ENCODE data around the gene TTC7B.

The TTC7B gene

DNA sequence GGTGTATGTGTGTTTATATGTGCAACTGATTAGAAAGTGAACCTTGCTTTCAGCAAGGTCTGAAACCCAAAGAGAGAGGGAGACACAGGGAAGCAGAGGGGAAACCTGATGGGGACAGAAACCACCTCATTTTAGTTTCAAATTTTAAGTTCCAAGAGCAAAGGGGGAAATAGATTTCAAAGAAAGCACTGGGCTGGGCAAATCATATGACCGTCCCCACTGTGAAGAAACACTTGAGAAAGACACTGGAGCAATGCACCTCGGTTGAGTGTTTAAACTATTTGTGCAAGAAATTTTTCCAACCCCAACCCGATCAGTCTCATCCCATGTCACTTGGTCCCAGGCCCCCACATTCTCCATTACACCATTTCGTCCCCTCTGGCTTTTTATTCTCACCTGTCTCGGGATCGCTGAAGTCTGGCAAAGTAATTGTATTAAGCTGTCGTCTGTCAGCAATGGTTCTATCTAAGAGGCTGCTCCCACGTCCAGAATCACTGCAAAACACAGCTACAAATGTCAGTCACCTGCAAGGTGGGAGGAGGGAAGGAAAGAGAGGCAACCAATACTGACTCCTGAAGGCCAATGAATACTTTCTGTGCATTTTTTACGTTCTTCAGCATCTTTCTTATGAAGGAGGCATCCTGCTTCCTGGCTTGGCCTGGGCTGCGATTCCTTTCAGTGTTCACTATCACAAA is 205.7 kb downstream of the TTC7B start:
- Histone ChIP-seq H3K36me3 (ENCODE audit: insufficient read depth, low read length) (peaks cover 3% of the 10 kb centered on the region), H3K4me1 (ENCODE audit: insufficient read depth, low read length) (peaks cover 9% of the 10 kb centered on the region), H3K27me3 (ENCODE audit: insufficient read depth, low read length) (no peaks in the 10 kb centered on the region), H2AFZ (ENCODE audit: low read depth, low read length) (no peak overlapping the region), H3K4me3 (ENCODE audit: low read length) (no peak overlapping the region), H3K9me3 (ENCODE audit: low read length) (no peaks in the 10 kb centered on the region)

DNA sequence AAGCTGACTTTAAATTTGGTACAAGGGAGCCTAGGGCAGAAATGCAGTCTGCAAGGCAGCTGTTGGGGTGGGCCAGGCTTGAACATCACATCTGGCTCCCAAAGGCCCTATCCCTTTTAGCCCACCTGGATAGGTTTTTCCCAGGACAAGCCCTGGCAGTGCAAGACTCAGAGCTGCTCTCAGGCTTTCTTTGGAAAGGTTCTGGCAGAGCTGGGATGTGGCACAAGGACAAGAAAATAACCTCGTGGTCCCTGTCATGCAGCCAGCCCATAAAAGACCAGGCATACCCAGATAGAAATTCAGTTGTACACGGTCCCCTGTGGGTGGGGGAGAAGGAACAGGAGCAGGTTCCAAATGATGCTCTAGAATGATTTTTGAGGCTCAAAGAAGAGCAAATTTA is 206.9 kb downstream of the TTC7B start:
- no peaks in the 10 kb centered on the region for H3K9me3 ChIP-seq (ENCODE audit: low read length)
- no peak overlapping the region for H3K4me3 ChIP-seq (ENCODE audit: low read length)
- no peaks in the 10 kb centered on the region for H3K27me3 ChIP-seq (ENCODE audit: insufficient read depth, low read length)
- H3K4me1 ChIP-seq (ENCODE audit: insufficient read depth, low read length): peaks cover 12% of the 10 kb centered on the region
- H2AFZ ChIP-seq (ENCODE audit: low read depth, low read length): no peak overlapping the region
- peaks cover 3% of the 10 kb centered on the region for H3K36me3 ChIP-seq (ENCODE audit: insufficient read depth, low read length)

- Histone ChIP-seq H3K4me1 (ENCODE audit: insufficient read depth, low read length) (peaks cover 17% of the 10 kb centered on the region), H3K36me3 (ENCODE audit: insufficient read depth, low read length) (peaks cover 3% of the 10 kb centered on the region), H3K4me3 (ENCODE audit: low read length) (no peak overlapping the region), H3K27me3 (ENCODE audit: insufficient read depth, low read length) (no peaks in the 10 kb centered on the region), H2AFZ (ENCODE audit: low read depth, low read length) (no peak overlapping the region), H3K9me3 (ENCODE audit: low read length) (no peaks in the 10 kb centered on the region)
These were observed 207.3 kb downstream of the TTC7B start for GRCh38 chr14:90608929-90609341.

DNA sequence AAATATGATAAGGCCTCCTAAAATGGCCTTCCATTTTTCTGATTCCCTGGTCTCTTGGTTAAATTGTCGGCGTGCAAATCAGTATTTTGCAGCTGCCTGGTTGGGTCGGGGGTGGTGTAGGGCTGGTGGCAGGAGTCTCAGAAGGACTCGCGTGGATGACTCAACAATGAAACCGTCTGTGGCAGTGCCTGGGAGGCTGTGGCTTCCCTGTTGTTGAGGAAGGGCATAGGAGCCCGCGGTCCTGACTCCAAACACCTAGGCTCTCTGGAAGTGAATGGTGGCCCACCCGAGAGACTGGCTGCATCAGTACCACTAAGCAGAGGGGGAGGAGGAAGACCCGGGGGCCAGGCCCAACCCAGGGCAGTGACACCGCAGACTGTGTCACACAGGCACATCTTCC is 207.9 kb downstream of the TTC7B start:
- Histone ChIP-seq H3K9me3 (ENCODE audit: low read length) (no peaks in the 10 kb centered on the region), H3K4me1 (ENCODE audit: insufficient read depth, low read length) (peaks cover 23% of the 10 kb centered on the region), H2AFZ (ENCODE audit: low read depth, low read length) (no peak overlapping the region), H3K4me3 (ENCODE audit: low read length) (no peak overlapping the region), H3K27me3 (ENCODE audit: insufficient read depth, low read length) (no peaks in the 10 kb centered on the region), H3K36me3 (ENCODE audit: insufficient read depth, low read length) (peaks cover 3% of the 10 kb centered on the region)

DNA sequence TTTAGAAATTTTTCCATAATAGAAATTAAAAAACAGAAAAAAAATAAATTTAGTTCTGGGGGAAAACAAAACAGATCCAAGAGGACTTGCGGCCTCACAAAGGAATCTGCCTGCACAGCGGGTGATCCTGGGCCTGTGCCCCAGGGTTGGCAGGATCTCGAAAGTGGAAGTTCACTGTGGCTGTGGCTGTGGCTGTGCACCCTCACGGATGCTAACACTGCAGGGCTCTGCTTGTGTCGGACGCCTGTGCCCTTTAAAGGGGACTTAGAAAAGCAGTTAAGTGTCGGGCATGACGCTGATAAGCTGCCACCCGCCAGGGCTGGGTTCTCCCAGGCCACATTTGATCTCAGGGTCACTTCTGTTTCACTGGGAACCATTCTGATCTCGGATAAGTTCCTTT is 209.1 kb downstream of the TTC7B start:
- no peaks in the 10 kb centered on the region for H3K27me3 ChIP-seq (ENCODE audit: insufficient read depth, low read length)

DNA sequence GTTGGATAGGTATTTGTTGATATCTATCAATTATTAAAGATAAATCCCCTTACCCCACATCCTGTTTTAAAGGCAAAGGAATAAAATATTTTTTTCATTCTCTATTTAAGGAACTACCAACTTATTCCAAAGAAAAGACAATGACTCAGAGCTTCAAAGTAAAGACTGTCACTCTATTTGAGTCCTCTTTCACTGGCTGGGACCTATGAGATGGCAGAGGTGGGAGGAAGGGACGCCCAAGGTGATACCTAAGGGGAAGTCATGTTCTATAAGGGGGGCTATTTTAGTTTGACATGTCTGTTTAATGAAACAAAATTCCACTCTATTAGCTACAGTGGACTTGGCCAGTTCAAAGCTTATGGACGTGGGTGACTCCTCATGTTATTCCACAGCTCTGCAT is 209.8 kb downstream of the TTC7B start:
- peaks cover 3% of the 10 kb centered on the region for H3K36me3 ChIP-seq (ENCODE audit: insufficient read depth, low read length)
- H2AFZ ChIP-seq (ENCODE audit: low read depth, low read length): no peak overlapping the region
- peaks cover 26% of the 10 kb centered on the region for H3K4me1 ChIP-seq (ENCODE audit: insufficient read depth, low read length)
- H3K4me3 ChIP-seq (ENCODE audit: low read length): no peak overlapping the region
- H3K9me3 ChIP-seq (ENCODE audit: low read length): no peaks in the 10 kb centered on the region
- H3K27me3 ChIP-seq (ENCODE audit: insufficient read depth, low read length): no peaks in the 10 kb centered on the region

More for the DNA sequence above, 209.1 kb downstream of the TTC7B start:
- H3K36me3 ChIP-seq (ENCODE audit: insufficient read depth, low read length): peaks cover 3% of the 10 kb centered on the region
- H3K4me3 ChIP-seq (ENCODE audit: low read length): no peak overlapping the region
- H3K9me3 ChIP-seq (ENCODE audit: low read length): no peaks in the 10 kb centered on the region
- H3K4me1 ChIP-seq (ENCODE audit: insufficient read depth, low read length): peaks cover 26% of the 10 kb centered on the region
- no peak overlapping the region for H2AFZ ChIP-seq (ENCODE audit: low read depth, low read length)

GRCh38 chr14:90605430-90605829 is 210.8 kb downstream of the TTC7B start:
- H3K4me3 ChIP-seq (ENCODE audit: low read length): no peak overlapping the region
- H3K9me3 ChIP-seq (ENCODE audit: low read length): no peaks in the 10 kb centered on the region
- peaks cover 26% of the 10 kb centered on the region for H3K4me1 ChIP-seq (ENCODE audit: insufficient read depth, low read length)
- H2AFZ ChIP-seq (ENCODE audit: low read depth, low read length): no peak overlapping the region
- H3K36me3 ChIP-seq (ENCODE audit: insufficient read depth, low read length): peaks cover 3% of the 10 kb centered on the region
- H3K27me3 ChIP-seq (ENCODE audit: insufficient read depth, low read length): no peaks in the 10 kb centered on the region

DNA sequence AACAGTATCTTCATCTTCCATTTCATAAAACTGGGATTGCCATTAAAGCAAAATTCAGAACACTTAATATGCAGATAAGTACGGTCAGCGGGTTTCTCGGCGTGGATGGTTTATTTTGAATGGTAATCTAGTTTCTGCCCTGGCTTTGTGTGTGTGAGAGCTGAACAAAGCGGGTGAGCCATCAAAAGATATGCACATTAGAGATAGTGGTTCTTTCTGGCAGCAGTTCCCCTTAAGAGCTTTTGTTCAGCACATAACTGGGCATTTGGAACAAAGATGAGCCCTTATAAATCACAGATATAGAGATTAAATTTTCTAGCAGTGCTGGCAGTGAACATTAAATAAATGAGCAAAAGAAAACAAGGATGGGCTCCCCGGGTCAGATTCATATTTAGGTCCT is 211.9 kb downstream of the TTC7B start:
- Histone ChIP-seq H3K4me3 (ENCODE audit: low read length) (no peak overlapping the region), H3K36me3 (ENCODE audit: insufficient read depth, low read length) (no peaks in the 10 kb centered on the region), H3K4me1 (ENCODE audit: insufficient read depth, low read length) (peaks cover 35% of the 10 kb centered on the region), H2AFZ (ENCODE audit: low read depth, low read length) (no peak overlapping the region), H3K9me3 (ENCODE audit: low read length) (no peaks in the 10 kb centered on the region), H3K27me3 (ENCODE audit: insufficient read depth, low read length) (no peaks in the 10 kb centered on the region)

DNA sequence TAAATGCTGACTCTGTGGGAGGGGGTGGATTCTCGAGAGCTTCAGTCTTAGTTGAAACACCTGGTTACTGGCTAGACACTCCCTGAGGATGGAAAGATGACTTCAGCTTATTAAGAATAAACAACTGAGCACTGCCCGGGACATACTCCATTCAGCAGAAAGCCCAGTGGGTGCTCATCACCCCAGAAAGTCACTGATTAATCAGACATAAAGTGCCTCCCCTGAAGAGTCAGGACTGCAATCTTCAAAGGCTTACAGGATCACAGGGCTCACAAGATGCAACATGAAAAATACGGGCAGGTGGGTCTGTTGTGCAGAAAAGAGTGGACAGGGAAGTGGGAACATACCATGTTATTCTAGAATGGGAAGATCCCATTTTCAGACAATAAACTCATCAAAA is 212.4 kb downstream of the TTC7B start:
- Histone ChIP-seq H3K4me1 (ENCODE audit: insufficient read depth, low read length) (peaks cover 37% of the 10 kb centered on the region), H2AFZ (ENCODE audit: low read depth, low read length) (no peak overlapping the region), H3K9me3 (ENCODE audit: low read length) (no peaks in the 10 kb centered on the region), H3K4me3 (ENCODE audit: low read length) (no peak overlapping the region), H3K36me3 (ENCODE audit: insufficient read depth, low read length) (no peaks in the 10 kb centered on the region), H3K27me3 (ENCODE audit: insufficient read depth, low read length) (no peaks in the 10 kb centered on the region)

- Histone ChIP-seq H3K4me3 (ENCODE audit: low read length) (no peak overlapping the region), H2AFZ (ENCODE audit: low read depth, low read length) (no peak overlapping the region), H3K36me3 (ENCODE audit: insufficient read depth, low read length) (no peaks in the 10 kb centered on the region), H3K27me3 (ENCODE audit: insufficient read depth, low read length) (no peaks in the 10 kb centered on the region), H3K9me3 (ENCODE audit: low read length) (no peaks in the 10 kb centered on the region), H3K4me1 (ENCODE audit: insufficient read depth, low read length) (peaks cover 37% of the 10 kb centered on the region)
These were observed 212.9 kb downstream of the TTC7B start for GRCh38 chr14:90603336-90603735.

DNA sequence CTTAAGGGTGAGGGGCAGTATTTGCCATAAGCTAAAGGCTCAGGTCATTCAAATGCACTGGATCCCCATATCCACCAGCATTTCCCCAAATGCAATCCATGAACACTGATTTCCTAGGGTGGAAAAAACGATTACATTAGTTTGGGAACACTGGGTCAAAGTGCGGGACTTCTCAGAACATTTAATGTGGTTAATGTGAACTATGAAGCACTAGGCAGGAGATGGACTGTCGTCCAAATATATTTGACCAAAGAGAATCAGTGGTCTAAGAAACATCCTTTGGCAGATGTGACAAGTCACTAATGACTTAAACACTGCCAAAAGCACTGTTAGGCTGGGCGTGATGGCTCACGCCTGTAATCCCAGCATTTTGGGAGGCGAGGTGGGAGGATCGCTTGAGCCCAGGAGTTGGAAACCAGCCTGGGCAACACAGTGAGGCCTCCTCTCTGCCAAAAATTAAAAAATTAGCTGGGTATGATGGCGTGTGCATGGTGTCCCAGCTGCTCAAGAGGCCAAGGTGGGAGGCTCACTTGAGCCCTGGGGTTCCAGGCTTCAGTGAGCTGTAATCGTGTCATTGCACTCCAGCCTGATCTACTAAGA is 214.0 kb downstream of the TTC7B start:
- Histone ChIP-seq H3K4me1 (ENCODE audit: insufficient read depth, low read length) (peaks cover 37% of the 10 kb centered on the region), H2AFZ (ENCODE audit: low read depth, low read length) (no peak overlapping the region), H3K4me3 (ENCODE audit: low read length) (no peak overlapping the region), H3K27me3 (ENCODE audit: insufficient read depth, low read length) (no peaks in the 10 kb centered on the region), H3K9me3 (ENCODE audit: low read length) (no peaks in the 10 kb centered on the region), H3K36me3 (ENCODE audit: insufficient read depth, low read length) (no peaks in the 10 kb centered on the region)

GRCh38 chr14:90601563-90601962 is 214.7 kb downstream of the TTC7B start:
- Histone ChIP-seq H2AFZ (ENCODE audit: low read depth, low read length) (no peak overlapping the region), H3K9me3 (ENCODE audit: low read length) (no peaks in the 10 kb centered on the region)

GRCh38 chr14:90600619-90601018 is 215.6 kb downstream of the TTC7B start:
- H3K27me3 ChIP-seq (ENCODE audit: insufficient read depth, low read length): no peaks in the 10 kb centered on the region
- no peaks in the 10 kb centered on the region for H3K36me3 ChIP-seq (ENCODE audit: insufficient read depth, low read length)
- no peaks in the 10 kb centered on the region for H3K9me3 ChIP-seq (ENCODE audit: low read length)
- peaks cover 37% of the 10 kb centered on the region for H3K4me1 ChIP-seq (ENCODE audit: insufficient read depth, low read length)
- H2AFZ ChIP-seq (ENCODE audit: low read depth, low read length): no peak overlapping the region
- H3K4me3 ChIP-seq (ENCODE audit: low read length): no peak overlapping the region

More at GRCh38 chr14:90601563-90601962, 214.7 kb downstream of the TTC7B start:
- H3K4me1 ChIP-seq (ENCODE audit: insufficient read depth, low read length): peaks cover 37% of the 10 kb centered on the region
- no peaks in the 10 kb centered on the region for H3K27me3 ChIP-seq (ENCODE audit: insufficient read depth, low read length)
- H3K36me3 ChIP-seq (ENCODE audit: insufficient read depth, low read length): no peaks in the 10 kb centered on the region
- H3K4me3 ChIP-seq (ENCODE audit: low read length): no peak overlapping the region
